HepG2 (cell line): ENCODE data around the gene RNU6-8. TPM values are rescaled to one million over a fixed set of nuclear protein-coding genes. Genes with fewer than 3 reads are reported as not detected.

Experiments
- ATAC-seq: fragments of 200-7000 bp; cut with Tn5 transposase; 3 replicates; pipeline ENCODE4 v1.9.1; 2020; ENCODE audit warnings: mild to moderate bottlenecking, moderate library complexity
- BruUV-seq: library from RNA; stranded (reverse); fragments of 400-500 nt; replicated peaks from 2 replicates; lab custom pipeline; 2021; lab: Mats Ljungman, UMichigan
- CTCF ChIA-PET: fragments of 300-600 bp; formaldehyde crosslinking; extraction: SDS; loops from one replicate; lab custom pipeline; 2021; ENCODE audit warnings: low total read pairs, inconsistent platforms, low intra/inter-chr PET ratio; lab: Yijun Ruan, JAX
- POLR2A ChIA-PET: fragments of 350-600 bp; sonication (Branson Sonifier 250); formaldehyde crosslinking; loops from one replicate; lab custom pipeline; 2020; ENCODE audit warnings: antibody characterized with exemption, inconsistent platforms; lab: Yijun Ruan, JAX
- DNase-seq: peaks from one replicate; pipeline ENCODE4 v3.0.0-alpha.2; 2015; ENCODE audit warnings: low spot score
- FAIRE-seq: peaks from 3 replicates; lab custom pipeline; 2011; peaks lifted over from hg19 to GRCh38; lab: Jason Lieb, UNC
- H2AFZ ChIP-seq: one replicate; pipeline ENCODE4 v1.6.1; 2011; ENCODE audit warnings: low read length, inconsistent platforms
- H3K27ac ChIP-seq: fragments of 300-600 bp; 3 replicates; pipeline ENCODE4 v1.8.0; 2011; ENCODE audit warnings: mixed run types, mild to moderate bottlenecking, mixed read lengths, low read length, inconsistent platforms; ENCODE audit not compliant: insufficient read depth; ENCODE audit errors: extremely low read length
- H3K27me3 ChIP-seq, 2 experiments: fragments of 200-600 bp in 1 of 2; 2 replicates in 1 of 2; 3 replicates in 1 of 2; pipeline versions ENCODE4 v1.6.0 to v1.8.0; 2011; ENCODE audit warnings: low read length in 2 of 2, mild to moderate bottlenecking in 2 of 2, moderate library complexity in 2 of 2, inconsistent platforms in 1 of 2; ENCODE audit not compliant: insufficient read depth in 2 of 2, control insufficient read depth in 1 of 2
- H3K36me3 ChIP-seq, 2 experiments: fragments of 200-600 bp in 1 of 2; replicated peaks in 1 of 2; 2 replicates in 1 of 2; 3 replicates in 1 of 2; pipeline versions ENCODE4 v1.5.1 to v1.8.0; 2011; ENCODE audit warnings: low read length in 2 of 2, inconsistent platforms in 1 of 2; ENCODE audit not compliant: insufficient read depth in 2 of 2, control insufficient read depth in 1 of 2
- H3K4me1 ChIP-seq: 2 replicates; pipeline ENCODE4 v1.5.1; 2012; ENCODE audit warnings: low read length, inconsistent platforms; ENCODE audit not compliant: insufficient read depth
- H3K4me2 ChIP-seq: 2 replicates; pipeline ENCODE4 v1.6.0; 2011; ENCODE audit warnings: low read depth, low read length, inconsistent platforms
- H3K4me3 ChIP-seq, 3 experiments: fragments of 200-600 bp in 1 of 3; sonication (generic), shearing (Covaris generic) in 1 of 3; replicated peaks in 1 of 3; 2 replicates each; pipeline ENCODE4 v1.5.1; 2011 to 2016; ENCODE audit warnings: low read length in 3 of 3, inconsistent platforms in 2 of 3, low read depth in 2 of 3, mild to moderate bottlenecking in 2 of 3, control low read depth in 1 of 3, mixed read lengths in 1 of 3; ENCODE audit not compliant: insufficient read depth in 1 of 3
- H3K79me2 ChIP-seq: one replicate; pipeline ENCODE4 v1.6.1; 2011; ENCODE audit warnings: low read length, inconsistent platforms; ENCODE audit not compliant: insufficient read depth
- H3K9ac ChIP-seq: 2 replicates; pipeline ENCODE4 v1.6.0; 2011; ENCODE audit warnings: mild to moderate bottlenecking, low read depth, low read length, inconsistent platforms; ENCODE audit not compliant: insufficient read depth
- H3K9me3 ChIP-seq: 2 replicates; pipeline ENCODE4 v1.5.1; 2012; ENCODE audit warnings: mild to moderate bottlenecking, low read length
- H4K20me1 ChIP-seq: 2 replicates; pipeline ENCODE4 v1.6.0; 2011; ENCODE audit warnings: inconsistent platforms, mild to moderate bottlenecking, low read length, moderate library complexity; ENCODE audit not compliant: insufficient read depth
- CHD2 ChIP-seq: IDR thresholded peaks from 2 replicates; pipeline ENCODE4 v1.6.1; 2011; ENCODE audit warnings: low read depth, low read length, improper control_type of control experiment
- GABPB1 ChIP-seq: IDR thresholded peaks from 2 replicates; pipeline ENCODE4 v1.6.1; 2016; ENCODE audit warnings: mild to moderate bottlenecking, missing genetic modification reagents, moderate library complexity, missing compliant biosample characterization
- HHEX ChIP-seq: IDR thresholded peaks from 2 replicates; pipeline ENCODE4 v1.6.1; 2016; ENCODE audit warnings: control low read depth
- JARID2 ChIP-seq: sonication (generic); formaldehyde crosslinking; IDR thresholded peaks from 2 replicates; pipeline ENCODE4 v1.8.1; 2023; ENCODE audit warnings: missing genetic modification reagents, inconsistent platforms; ENCODE audit not compliant: insufficient replicate concordance
- PHF8 ChIP-seq: sonication (generic); formaldehyde crosslinking; IDR thresholded peaks from 2 replicates; pipeline ENCODE4 v1.5.0; 2020; ENCODE audit warnings: missing genetic modification reagents
- RAD21 ChIP-seq: fragments of 450-650 bp; formaldehyde crosslinking; IDR thresholded peaks from 2 replicates; pipeline ENCODE4 v1.5.0; 2020; ENCODE audit warnings: mild to moderate bottlenecking
- RCOR2 ChIP-seq: IDR thresholded peaks from 2 replicates; pipeline ENCODE4 v1.6.1; 2016; ENCODE audit warnings: missing biosample characterization, missing genetic modification reagents
- ZNF570 ChIP-seq: sonication (generic); formaldehyde crosslinking; IDR thresholded peaks from 2 replicates; pipeline ENCODE4 v1.4.0; 2020; ENCODE audit warnings: mild to moderate bottlenecking, missing genetic modification reagents, borderline replicate concordance
- ZSCAN31 ChIP-seq: sonication (generic); formaldehyde crosslinking; IDR thresholded peaks from 2 replicates; pipeline ENCODE4 v1.5.0; 2020; ENCODE audit warnings: low read depth, mild to moderate bottlenecking, missing genetic modification reagents
- ZUFSP ChIP-seq: sonication (generic); formaldehyde crosslinking; IDR thresholded peaks from 2 replicates; pipeline ENCODE4 v1.9.0; 2021; ENCODE audit warnings: missing genetic modification reagents, mild to moderate bottlenecking, borderline replicate concordance
- ZXDC ChIP-seq: sonication (generic); formaldehyde crosslinking; IDR thresholded peaks from 2 replicates; pipeline ENCODE4 v1.5.0; 2020; ENCODE audit warnings: mild to moderate bottlenecking, missing genetic modification reagents
- WGBS: methylation state at CpG from one replicate; pipeline ENCODE4 v1.1.6; 2017; ENCODE audit warnings: low lambda C conversion rate; 5-methylcytosine and 5-hydroxymethylcytosine counted together
- in situ Hi-C: cut with HindIII; loops from 2 replicates; pipeline ENCODE4 v1.10.0; 2017; ENCODE audit warnings: low pct_unique_long_range_greater_than_20kb; ENCODE audit not compliant: extremely low pct_ligation_motif_present
- intact Hi-C: fragments of 100-400 bp; cut with micrococcal nuclease; formaldehyde crosslinking; loops from one replicate; pipeline ENCODE4 v1.10.0; 2022; ENCODE audit not compliant: unreplicated experiment
- polyA plus RNA-seq, 8 experiments: library from polyadenylated mRNA; depleted of rRNA in 3 of 8; stranded (reverse) in 7 of 8; unstranded in 1 of 8; fragments of >200 nt; fragmentation: Illumina TruSeq in 4 of 8; extraction: Trizol in 4 of 8; gene quantifications; 2 replicates each; pipeline versions ENCODE4 v1.2.1 to v1.2.3, GENCODE V29; 2011 to 2016; ENCODE audit warnings: low read depth in 4 of 8, missing spikeins in 1 of 8, mixed read lengths in 1 of 8; ENCODE audit not compliant: insufficient read depth in 1 of 8
- total RNA-seq, 5 experiments: library from RNA; depleted of rRNA; stranded (reverse); fragments of >200 nt; fragmentation: Illumina TruSeq; extraction: Trizol; gene quantifications; 2 replicates each; pipeline ENCODE4 v1.2.3, GENCODE V29; 2016; ENCODE audit warnings: low read depth in 1 of 5
- TF ChIP-seq, protein P1 (sequence below): fragments of 450-650 bp; IDR thresholded peaks from 2 replicates; pipeline ENCODE4 v1.6.1; 2017; ENCODE audit warnings: mild to moderate bottlenecking
- TF ChIP-seq, protein P2 (sequence below): sonication (generic); formaldehyde crosslinking; IDR thresholded peaks from 2 replicates; pipeline ENCODE4 v1.5.0; 2020; ENCODE audit warnings: mild to moderate bottlenecking, missing genetic modification reagents

The RNU6-8 gene
- total and polyA plus RNA-seq, 2 of the 13 experiments (the other 11 are each of a cell fraction or from before 2014, with no cell fraction given), result under 0.01 TPM; not detected in 1

DNA sequence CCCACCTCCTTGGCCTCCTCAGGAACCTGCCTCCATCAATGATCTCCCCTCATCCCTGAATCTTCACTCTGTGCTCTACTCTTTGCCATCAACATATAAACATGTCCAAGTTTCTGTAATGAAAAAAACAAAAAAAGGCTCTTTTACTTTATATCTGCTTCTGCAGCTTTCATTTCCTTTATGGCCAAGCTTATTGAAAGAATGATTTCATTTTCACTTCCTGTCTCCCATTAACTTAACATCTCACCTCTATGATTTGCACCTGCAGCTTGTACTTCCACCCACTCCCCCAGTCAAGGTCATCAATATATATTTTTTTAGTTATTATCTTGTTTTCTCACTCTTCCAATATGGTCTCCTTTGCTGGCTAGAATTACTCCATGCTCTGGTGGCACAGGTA is 16.8 kb downstream of the RNU6-8 start (continued):
- TF ChIP-seq, protein P1, sequence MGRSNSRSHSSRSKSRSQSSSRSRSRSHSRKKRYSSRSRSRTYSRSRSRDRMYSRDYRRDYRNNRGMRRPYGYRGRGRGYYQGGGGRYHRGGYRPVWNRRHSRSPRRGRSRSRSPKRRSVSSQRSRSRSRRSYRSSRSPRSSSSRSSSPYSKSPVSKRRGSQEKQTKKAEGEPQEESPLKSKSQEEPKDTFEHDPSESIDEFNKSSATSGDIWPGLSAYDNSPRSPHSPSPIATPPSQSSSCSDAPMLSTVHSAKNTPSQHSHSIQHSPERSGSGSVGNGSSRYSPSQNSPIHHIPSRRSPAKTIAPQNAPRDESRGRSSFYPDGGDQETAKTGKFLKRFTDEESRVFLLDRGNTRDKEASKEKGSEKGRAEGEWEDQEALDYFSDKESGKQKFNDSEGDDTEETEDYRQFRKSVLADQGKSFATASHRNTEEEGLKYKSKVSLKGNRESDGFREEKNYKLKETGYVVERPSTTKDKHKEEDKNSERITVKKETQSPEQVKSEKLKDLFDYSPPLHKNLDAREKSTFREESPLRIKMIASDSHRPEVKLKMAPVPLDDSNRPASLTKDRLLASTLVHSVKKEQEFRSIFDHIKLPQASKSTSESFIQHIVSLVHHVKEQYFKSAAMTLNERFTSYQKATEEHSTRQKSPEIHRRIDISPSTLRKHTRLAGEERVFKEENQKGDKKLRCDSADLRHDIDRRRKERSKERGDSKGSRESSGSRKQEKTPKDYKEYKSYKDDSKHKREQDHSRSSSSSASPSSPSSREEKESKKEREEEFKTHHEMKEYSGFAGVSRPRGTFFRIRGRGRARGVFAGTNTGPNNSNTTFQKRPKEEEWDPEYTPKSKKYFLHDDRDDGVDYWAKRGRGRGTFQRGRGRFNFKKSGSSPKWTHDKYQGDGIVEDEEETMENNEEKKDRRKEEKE, result no peak
- TF ChIP-seq ZXDC (CRISPR knock-in tag), result no peak

GRCh38 chr14:32185097-32185496 is 18.0 kb downstream of the RNU6-8 start:
- no peak overlapping the region for H3K9ac ChIP-seq
- no peak overlapping the region for H3K27ac ChIP-seq
- 15% methylated on average over 1 of the region's 1 CpG for WGBS
- no peak overlapping the region for H2AFZ ChIP-seq
- H3K4me2 ChIP-seq, result no peak overlapping the region
- in situ Hi-C loops, result no loop called here
- no peaks in the 10 kb centered on the region for H3K79me2 ChIP-seq
- H4K20me1 ChIP-seq, result no peaks in the 10 kb centered on the region
- H3K36me3 ChIP-seq, result no peaks in the 10 kb centered on the region
- H3K27me3 ChIP-seq, result no peaks in the 10 kb centered on the region
- no TSS peak for BruUV-seq
- intact Hi-C loops, result no loop called here
- no peaks in the 10 kb centered on the region for H3K4me1 ChIP-seq
- peaks cover 12% of the 10 kb centered on the region; the same call in 1 of the 2 replicates for H3K9me3 ChIP-seq
- no peak overlapping the region for H3K4me3 ChIP-seq
- ChIA-PET POLR2A (no interaction called here), CTCF (no interaction called here)
- DNase-seq, result no peak
- no peak for ATAC-seq
- FAIRE-seq, result no peak
- TF ChIP-seq, protein P2, sequence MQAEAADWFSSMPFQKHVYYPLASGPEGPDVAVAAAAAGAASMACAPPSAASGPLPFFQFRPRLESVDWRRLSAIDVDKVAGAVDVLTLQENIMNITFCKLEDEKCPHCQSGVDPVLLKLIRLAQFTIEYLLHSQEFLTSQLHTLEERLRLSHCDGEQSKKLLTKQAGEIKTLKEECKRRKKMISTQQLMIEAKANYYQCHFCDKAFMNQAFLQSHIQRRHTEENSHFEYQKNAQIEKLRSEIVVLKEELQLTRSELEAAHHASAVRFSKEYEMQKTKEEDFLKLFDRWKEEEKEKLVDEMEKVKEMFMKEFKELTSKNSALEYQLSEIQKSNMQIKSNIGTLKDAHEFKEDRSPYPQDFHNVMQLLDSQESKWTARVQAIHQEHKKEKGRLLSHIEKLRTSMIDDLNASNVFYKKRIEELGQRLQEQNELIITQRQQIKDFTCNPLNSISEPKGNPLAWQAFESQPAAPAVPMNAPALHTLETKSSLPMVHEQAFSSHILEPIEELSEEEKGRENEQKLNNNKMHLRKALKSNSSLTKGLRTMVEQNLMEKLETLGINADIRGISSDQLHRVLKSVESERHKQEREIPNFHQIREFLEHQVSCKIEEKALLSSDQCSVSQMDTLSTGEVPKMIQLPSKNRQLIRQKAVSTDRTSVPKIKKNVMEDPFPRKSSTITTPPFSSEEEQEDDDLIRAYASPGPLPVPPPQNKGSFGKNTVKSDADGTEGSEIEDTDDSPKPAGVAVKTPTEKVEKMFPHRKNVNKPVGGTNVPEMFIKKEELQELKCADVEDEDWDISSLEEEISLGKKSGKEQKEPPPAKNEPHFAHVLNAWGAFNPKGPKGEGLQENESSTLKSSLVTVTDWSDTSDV (CRISPR knock-in tag), result no peak
- TF ChIP-seq GABPB1 (CRISPR knock-in tag), result no peak
- no peak for TF ChIP-seq PHF8 (CRISPR knock-in tag)
- TF ChIP-seq CHD2, result no peak
- TF ChIP-seq RCOR2 (CRISPR knock-in tag), result no peak
- TF ChIP-seq ZUFSP (CRISPR knock-in tag), result no peak
- no peak for TF ChIP-seq JARID2 (CRISPR knock-in tag)
- no peak for TF ChIP-seq HHEX (CRISPR knock-in tag)
- TF ChIP-seq ZNF570 (CRISPR knock-in tag), result no peak
- no peak for TF ChIP-seq RAD21
- TF ChIP-seq ZSCAN31 (CRISPR knock-in tag), result no peak
